ENCODE data around the gene SUMO4.

DNA sequence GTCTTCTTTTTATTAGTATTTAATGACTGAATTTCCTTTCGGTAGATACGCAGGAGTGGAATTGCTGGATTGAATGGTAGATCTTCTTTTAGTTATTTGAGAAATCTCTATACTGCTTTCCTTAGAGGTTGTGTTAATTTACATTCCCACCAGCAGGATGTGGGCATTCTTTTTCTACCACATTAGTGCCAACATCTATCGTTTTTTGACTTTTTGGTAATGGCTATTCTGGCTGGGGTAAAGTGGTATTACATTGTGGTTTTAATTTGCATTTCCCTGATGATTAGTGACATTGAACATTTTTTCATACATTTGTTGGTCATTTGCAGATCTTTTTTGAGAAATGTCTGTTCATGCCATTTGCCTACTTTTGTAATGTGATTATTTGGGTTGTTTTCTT lies 37.1 kb downstream of the SUMO4 start:
- TF ChIP-seq, protein P1, sequence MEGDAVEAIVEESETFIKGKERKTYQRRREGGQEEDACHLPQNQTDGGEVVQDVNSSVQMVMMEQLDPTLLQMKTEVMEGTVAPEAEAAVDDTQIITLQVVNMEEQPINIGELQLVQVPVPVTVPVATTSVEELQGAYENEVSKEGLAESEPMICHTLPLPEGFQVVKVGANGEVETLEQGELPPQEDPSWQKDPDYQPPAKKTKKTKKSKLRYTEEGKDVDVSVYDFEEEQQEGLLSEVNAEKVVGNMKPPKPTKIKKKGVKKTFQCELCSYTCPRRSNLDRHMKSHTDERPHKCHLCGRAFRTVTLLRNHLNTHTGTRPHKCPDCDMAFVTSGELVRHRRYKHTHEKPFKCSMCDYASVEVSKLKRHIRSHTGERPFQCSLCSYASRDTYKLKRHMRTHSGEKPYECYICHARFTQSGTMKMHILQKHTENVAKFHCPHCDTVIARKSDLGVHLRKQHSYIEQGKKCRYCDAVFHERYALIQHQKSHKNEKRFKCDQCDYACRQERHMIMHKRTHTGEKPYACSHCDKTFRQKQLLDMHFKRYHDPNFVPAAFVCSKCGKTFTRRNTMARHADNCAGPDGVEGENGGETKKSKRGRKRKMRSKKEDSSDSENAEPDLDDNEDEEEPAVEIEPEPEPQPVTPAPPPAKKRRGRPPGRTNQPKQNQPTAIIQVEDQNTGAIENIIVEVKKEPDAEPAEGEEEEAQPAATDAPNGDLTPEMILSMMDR (IDR thresholded peaks at IDR 0.05), result no peak
- TF ChIP-seq POLR2A (IDR thresholded peaks at IDR 0.05) (no peak), POLR2AphosphoS5 (IDR thresholded peaks at IDR 0.05; ENCODE audit: insufficient read depth in 1 of 2, low read depth in 1 of 2) (no peak)
